EL (cell line): ENCODE measurements around the gene GCNT2.
"Not testable (repeated sequence)": the region's sequence is repeated elsewhere in the genome, so short reads cannot be mapped to it uniquely, and the experiment has no call there.

Source experiments
- DNase-seq: peaks from one replicate; pipeline ENCODE4 v3.0.0-alpha.2; 2016

GCNT2 gene

DNA sequence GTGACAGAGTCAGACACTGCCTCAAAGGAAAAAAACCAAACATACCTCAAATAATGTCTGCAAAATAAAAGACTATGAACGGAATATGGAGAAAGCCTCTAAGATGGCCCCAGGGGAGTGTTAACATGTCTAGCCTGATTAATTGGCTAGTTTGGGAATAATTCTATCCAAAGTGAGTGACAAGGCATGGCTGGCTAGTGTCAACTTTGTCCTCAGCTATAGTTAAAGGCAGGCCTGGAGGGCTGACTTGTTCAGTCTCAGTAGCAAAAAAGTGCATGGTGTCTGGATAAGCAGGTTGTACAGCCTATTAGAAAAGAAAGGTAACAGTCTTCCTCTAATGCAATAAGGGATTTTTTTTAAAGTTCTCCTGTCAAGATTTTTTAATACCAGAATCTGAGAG, 32.7 kb downstream of the GCNT2 start:
- DNase-seq, result no peak

DNA sequence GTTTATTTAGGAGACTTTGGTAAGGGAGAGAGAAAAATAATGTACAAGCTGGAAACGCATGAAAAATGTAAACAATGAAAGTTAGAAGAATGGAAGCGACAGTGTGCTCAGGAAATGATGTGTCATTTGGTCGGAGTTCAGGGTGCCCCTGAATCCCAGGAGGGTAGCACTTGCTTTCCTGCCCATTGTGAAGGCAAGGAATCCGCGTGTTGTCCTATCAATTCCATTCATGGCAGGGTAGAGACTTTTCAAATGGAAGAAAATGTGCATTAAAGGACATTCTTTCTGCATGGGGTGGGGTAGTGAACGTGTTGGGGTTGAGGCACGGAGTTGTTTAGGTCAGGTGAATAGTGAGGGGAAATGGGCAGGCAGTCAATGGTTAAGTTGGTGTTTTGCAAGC, 33.7 kb downstream of the GCNT2 start:
- DNase-seq, result no peak

DNA sequence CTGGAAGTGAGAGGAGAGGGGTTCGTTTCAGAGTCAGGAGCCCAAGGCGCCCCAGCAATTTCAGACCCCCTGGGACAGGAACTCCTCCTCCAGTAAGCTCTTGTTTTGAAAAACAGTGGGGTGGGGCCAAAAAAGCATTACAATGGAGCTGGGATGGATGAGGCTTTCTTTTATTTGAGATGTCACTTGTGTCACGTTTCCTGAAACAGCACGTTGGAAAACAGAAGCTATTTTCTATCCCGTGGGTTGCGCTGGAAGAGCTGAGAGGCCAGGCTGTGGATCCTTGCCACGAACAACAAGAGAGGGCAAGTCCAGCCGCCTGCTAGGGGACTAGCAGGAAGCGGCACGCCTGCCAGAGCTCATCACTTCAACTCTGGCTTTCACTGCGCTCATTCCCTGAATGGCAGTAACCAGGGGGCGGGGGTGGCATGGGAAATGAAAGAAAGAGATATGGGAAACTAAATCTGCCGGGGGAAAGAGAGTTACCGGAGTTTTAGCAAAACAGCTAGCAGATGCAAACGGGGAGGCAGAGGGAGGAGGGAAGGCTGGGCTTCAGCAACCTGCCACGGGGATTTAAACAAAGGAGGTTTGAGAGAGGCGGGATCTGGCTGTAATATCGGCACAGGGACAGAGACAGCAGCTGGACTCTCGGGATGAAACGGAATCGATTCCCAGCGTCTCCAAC, 34.6 kb downstream of the GCNT2 start:
- peak; percentile 71 for DNase-seq

DNA sequence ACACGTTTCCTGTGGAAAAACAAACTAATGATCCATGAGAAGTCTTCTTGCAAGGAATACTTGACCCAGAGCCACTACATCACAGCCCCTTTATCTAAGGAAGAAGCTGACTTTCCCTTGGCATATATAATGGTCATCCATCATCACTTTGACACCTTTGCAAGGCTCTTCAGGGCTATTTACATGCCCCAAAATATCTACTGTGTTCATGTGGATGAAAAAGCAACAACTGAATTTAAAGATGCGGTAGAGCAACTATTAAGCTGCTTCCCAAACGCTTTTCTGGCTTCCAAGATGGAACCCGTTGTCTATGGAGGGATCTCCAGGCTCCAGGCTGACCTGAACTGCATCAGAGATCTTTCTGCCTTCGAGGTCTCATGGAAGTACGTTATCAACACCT, 35.4 kb downstream of the GCNT2 start:
- no peak for DNase-seq

DNA sequence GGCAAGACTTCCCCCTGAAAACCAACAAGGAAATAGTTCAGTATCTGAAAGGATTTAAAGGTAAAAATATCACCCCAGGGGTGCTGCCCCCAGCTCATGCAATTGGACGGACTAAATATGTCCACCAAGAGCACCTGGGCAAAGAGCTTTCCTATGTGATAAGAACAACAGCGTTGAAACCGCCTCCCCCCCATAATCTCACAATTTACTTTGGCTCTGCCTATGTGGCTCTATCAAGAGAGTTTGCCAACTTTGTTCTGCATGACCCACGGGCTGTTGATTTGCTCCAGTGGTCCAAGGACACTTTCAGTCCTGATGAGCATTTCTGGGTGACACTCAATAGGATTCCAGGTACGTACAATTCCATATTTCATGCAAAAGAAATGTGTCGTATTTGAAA, 35.8 kb downstream of the GCNT2 start:
- no peak for DNase-seq

DNA sequence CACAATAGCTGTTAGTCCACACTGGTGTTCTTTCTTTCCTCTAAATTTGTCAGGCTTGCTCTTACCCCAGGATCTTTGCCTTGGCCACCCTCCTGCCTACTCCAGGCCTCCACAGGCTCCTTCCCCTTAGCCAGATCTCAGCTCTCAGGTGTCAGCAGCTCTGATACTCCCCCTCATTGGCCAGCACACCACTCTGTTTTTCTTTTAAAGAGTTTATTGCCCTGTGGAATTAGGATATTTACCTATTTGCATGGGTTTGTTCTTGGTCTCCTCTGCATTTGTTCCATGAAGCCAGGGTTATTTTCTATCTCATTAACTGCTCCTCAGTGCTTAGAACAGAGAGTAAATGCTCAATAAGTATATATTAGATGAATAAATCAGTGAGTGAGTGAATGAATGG, 36.8 kb downstream of the GCNT2 start:
- DNase-seq, result no peak

DNA sequence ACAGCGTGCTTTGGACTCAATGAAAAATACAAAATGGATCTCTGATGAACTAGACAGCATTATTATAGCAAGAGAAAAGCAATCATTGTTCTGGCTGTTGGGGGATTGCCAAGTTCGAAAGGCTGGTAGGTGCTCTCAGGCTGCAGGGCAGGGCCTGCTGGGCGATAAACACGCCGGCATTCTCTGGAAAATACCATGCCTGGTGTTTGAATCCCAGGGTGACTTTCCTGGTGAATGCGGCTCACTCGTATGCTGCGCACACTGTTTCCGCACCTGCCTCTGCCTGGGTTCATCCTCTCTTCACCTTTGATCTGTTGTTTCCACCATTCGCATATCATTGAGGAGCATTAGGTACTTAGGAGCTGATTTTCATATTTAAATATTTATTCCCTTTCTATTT, 37.4 kb downstream of the GCNT2 start:
- no peak for DNase-seq

DNA sequence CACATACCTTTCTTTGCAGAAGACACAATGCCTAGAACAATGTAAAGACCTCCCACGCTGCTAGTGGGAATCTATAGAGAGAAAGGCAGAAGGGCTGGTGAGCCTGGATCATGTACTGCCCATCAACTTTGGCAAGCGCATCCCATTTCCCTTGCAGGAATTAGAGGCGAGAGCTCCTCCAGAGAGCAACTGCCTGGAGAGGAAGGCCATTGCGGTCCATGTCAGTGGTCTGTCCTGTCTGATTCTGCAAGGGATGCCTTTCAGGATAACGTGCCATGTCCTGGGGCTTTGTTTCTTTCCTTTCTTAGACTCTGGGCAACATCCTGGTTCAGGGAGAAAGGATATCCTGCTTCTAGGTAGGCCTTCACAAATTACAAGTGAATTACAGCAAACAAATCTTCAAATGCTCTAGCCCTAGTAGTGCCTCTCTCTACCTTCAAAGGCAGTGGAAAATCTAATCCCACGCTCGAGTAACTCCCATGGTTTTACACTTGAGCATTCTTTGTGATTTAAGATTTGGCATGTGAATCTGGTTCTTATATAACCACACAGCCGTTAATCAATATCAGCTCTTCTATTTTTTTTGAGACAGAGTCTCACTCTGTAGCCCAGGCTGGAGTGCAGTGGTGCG, 38.5 kb downstream of the GCNT2 start:
- DNase-seq, result no peak

DNA sequence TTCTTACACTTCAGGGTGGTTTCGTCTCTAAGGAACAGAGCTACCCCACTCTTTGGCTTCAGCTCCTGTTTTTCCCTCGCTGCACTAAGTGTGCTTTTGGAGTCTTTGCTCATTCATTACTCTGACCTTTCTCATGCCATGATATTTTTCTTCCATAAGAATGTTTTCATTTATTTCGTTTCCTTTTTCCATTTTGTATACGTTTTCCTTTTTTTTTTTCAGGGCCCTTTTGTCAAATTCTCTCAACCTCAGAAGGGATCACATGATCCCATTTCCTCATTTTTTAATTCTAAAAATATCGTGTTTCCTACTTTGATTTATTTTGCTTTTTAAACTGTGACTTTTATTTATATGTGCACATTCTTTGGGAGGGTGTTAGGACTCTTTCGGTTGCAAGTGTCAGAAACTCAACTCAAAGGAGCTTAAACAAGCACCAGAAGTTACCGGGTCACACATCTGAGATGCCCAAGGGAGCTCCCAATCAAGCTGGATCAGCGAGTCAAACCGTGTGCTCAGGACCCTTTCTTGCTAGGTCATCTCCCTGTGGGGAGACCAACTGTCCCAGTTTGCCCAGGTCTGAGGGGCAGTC, 40.6 kb downstream of the GCNT2 start:
- DNase-seq, result no peak

DNA sequence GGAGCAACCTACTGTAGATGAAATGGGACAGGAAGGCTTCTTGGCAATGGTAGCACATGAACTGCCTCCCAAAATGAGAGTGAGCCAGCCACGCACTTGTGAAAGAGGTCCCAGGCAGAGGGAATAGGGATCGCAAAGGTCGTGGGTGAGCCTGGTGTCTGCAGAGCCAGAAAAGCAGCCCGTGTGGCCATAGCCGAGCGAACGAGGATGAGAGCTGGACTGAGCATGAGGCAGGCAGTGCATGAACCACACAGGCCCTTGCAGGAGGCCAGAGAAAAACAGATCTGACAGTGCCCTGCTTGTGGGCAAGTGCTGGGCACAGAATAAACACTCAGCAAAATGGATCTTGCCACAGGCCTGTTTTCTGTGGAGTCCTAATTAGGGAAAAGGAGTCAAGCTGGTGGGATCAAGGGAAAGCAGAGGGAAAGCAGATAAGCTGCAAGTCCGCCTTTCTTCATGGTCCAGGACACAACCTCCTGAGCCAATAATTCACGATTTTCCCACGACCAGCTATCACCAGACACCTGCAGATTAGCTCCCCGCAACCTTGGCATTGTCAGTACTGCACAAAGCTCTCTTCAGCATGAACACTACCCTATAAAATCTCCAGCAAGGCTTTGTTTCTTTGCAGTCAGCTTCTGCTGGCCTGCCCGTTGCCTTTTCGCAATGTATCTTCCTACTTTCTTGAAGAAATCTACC, 44.0 kb downstream of the GCNT2 start:
- DNase-seq, result no peak

DNA sequence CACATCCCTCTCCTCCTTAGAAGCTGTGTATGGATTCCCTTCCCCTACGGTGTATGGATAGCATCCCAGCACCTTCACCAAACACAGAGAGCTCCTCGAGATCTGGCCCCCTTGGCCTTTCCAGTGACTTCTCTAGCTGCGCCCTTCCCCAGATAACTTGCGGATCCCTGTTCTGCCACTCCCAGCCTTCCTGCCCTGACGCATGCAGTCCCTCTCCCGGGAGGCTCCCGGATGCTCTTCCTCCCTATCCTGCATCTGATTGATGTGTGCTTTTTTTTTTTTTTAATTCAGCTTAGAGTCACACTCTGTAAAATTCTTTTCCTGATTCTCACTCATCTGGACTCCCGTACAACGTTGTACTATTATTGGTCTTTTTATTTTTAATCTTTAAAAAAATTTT, 44.8 kb downstream of the GCNT2 start:
- DNase-seq, result no peak

DNA sequence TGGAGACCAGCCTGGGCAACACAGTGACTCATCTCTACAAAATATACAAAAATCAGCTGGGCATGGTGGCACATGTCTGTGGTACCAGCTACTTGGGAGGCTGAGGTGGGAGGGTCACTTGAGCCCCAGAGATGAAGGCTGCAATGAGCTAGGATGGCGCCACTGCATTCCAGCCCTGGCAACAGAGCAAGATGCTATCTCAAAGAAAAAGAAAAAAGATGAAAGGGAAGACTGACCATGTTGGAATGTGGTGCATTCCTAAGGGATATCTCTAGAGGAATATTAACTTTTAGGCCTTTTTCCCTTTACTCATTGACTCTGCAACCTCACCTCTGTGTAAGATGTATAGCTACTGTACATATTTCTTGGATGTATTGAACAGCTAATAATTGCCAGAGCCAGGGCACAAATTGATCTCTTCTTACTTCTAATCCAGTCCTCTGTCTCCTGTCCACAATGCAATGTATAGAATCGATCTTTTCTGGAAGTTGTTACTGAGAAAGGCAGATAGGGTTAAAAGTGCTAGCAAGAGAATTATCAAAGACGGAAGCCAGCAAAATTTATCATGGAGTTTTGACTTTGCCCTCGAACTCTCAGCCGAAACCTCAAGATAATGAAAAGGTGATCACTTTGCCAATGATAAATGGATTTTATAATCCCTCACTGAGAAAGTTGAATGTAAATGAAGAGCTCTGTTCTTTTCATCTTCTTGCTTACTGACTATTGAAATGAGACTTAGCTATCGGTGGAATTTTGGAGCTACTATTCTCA, 46.3 kb downstream of the GCNT2 start:
- peak; percentile 37 for DNase-seq

DNA sequence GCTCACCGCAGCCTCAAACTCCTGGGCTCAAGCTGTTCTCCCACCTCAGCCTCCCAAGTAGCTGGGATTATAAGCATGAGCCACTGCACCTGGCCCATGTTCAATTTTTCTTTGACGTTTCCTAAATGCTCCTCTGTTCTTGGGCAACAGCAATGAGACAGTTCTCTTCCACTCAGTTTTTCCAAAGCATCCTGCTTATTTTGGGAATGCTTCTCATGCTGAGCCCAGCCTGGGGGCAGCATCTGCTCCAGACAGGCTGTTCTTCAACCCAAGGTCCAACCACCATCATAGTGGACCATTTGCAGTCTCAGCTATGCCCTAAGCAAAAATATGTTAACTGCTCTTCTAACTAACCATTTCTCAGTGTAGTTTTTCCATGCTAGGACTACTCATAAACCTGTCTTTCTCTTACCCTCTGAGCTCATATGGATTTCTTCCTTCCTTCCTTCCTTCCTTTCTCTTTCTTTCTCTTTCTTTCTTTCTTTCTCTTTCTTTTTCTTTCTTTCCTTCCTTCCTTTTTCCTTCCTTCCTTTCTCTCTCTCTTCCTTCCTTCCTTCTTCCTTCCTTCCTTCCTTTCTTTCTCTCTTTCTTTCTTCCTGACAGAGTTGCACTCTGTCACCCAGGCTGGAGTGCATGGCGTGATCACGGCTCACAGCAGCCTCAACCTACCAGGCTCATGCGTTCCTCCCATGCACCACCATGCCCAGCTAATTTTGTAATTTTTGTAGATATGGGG, 48.4 kb downstream of the GCNT2 start:
- no peak for DNase-seq

DNA sequence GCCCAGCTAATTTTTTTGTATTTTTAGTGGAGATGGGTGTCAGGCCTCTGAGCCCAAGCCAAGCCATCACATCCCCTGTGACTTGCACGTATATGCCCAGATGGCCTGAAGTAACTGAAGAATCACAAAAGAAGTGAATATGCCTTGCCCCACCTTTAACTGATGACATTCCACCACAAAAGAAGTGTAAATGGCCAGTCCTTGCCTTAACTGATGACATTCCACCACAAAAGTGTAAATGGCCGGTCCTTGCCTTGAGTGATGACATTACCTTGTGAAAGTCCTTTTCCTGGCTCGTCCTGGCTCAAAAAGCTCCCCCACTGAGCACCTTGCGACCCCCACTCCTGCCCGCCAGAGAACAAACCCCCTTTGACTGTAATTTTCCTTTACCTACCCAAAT, 54.4 kb downstream of the GCNT2 start:
- not testable (repeated sequence) for DNase-seq

DNA sequence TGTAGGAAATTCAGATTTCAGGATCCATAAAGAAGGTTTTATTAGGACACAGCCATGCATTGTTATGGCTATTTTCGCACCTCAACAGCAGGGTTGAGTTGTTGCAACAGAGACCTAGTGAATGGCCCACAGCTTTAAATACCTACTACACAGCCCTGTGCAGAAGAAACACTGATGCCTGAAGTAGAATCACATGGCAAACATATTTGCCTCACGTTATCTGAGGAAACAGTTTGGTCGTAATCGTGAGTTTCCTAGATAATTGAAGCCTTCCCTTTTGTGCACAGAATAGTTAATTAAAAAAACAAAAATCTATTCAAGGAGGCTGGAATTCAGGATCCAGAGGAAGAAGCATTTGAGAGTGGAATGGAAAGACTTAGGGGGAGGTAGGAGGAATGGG, 55.1 kb downstream of the GCNT2 start:
- DNase-seq, result no peak

DNA sequence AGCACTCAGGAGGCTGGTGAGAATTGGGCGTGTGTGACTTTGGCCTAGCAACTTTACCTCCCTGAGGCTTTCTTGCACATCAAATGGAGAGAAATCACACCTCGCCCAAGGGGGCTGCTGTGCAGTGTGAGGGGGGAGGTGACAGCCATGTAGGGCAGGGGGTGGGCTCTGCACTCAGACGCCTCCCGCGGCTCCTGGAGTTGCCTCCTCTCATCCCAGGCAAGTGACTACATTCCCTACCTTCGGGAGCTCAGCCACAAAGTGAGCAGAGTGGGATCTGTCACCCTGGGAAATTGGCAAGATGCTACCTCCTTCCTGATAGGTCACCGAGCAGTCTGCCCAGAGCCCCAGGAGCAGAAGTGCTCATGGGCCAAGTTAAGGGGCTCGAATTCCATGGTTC, 56.0 kb downstream of the GCNT2 start:
- DNase-seq, result no peak

DNA sequence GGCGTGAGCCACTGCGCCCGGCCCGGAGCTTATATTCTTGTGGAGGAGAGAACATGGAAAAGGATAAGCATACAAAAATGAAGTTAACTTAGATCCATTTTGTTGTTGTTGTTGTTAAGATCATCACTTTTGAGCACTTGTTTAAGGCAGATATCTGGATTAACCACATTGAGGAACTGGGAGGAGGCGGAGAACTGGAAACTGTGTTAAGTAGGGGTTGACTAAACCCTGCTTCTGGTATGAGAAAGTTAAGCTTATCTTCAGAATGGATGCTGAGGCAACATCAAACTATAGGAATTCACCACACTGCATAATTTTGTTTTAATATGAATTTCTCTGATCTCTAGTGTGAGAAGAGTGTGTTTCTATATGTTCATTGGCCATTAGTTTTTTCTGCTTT, 57.6 kb downstream of the GCNT2 start:
- no peak for DNase-seq

DNA sequence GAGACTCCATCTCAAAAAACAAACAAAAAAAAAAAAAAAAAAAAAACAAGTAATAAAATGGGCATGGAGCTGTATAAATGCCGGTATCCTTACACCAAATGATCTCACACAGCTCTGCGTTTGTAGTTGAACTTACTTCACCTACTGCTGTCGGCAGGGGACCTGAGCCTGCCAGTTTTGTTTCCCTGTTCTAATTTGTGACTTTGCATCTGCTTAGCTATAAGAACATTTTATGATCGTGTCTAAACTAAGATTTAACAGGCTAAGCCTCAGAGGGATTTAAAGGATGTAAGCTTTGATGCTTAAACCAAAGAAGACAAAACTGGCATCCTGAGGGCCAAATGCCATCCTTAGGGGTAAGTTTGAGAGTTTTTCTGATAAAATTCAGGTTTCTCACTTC, 58.7 kb downstream of the GCNT2 start:
- DNase-seq, result no peak

DNA sequence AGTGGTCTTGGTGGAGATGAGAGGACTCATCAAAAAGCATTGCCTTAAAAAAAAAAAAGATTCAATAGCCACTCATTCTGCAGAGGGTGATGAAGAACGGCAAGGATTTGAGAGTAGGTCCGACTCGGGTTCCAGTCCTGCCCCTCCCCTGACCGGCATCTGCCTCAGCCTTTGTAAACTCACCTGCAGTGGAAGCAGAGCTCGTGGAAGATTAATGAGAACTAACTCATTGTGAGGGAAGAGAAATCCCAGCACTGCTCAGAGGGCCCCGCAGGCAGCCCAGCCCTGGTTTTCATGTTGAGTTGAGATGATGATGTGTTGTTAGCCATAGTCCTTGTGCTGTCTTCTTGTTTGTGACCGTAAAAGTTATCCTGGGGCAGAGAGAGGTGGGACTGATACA, 59.4 kb downstream of the GCNT2 start:
- DNase-seq, result no peak

DNA sequence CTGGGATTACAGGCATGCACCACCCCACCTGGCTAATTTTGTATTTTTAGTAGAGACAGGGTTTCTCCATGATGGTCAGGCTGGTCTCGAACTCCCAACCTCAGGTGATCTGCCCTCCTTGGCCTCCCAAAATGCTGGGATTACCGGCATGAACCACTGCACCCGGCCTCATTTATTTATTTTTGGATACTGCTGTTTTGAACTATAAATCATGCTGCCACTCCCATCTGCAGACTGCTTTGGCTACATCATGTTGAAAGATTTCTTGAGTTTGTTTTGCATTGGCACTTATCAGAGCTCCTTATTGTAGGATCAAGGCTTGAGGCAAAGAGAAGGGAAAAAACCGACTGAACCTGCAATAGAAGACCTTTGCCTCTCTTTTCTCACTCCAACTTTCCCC, 60.3 kb downstream of the GCNT2 start:
- DNase-seq, result not testable (repeated sequence)

DNA sequence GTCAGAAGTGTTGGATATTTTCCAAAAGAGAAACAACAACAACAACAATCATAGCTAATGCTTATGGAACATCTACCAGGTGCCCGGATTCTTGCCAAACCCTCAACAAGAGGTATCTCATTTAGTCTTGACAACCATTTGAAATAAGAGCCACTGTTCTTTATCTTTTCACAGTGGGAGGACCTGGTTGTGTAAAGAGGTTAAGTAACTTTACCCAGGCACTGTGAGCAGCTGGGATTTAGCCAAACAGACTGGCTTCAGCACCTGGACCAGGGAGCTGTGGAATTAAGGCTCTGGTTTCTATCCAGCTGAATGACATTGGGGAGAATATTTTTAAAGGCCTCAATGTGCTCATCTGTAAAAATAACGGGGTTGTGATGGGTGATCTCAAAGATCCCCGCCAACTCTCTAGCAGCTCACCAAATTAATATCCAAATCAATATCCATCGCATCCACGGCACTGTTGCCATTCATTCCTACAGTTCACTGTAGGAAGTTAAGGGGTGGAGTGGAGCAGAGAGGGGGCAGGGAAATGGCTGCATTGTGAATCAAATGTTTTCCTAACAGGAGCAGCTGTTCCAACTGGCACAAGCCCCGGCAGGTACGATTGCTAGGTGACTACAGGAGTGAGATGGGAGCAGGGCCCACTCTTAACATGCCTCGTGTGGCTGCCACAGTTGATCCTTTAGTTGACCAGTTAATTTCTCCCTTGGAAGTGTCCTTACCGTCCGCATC, 61.8 kb downstream of the GCNT2 start:
- DNase-seq, result no peak

DNA sequence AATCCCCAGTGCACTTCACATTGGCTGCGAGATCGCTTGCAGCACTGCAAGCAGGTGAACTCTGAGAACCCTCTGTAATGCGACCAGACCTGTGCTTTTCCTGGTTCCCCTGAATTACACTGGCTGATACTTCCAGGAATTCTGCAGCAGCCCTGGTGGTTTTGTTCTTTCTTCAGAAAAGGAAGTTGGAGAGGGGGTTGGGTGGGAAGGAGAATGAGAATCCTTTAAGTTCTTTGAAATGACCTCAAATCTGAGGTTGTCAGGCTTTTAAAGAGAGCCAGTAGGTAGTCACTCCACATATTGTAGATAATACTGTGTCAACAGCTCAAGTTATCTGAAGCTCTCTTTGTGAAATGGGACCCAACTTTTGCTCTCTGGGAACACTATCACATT, 62.4 kb downstream of the GCNT2 start:
- no peak for DNase-seq
